Endodermal cell (in vitro differentiated cells): Measurements from ENCODE around the gene DPP4. TPM values are rescaled to one million over a fixed set of nuclear protein-coding genes. Genes with fewer than 3 reads are reported as not detected.

Source experiments
- DNase-seq: peaks from one replicate; pipeline ENCODE4 v3.0.0-alpha.2; 2017
- H3K27ac ChIP-seq: 2 replicates; pipeline ENCODE4 v1.5.1; 2013; ENCODE audit warnings: mild to moderate bottlenecking, low read depth, low read length, moderate library complexity
- H3K27me3 ChIP-seq: 2 replicates; pipeline ENCODE4 v1.6.1; 2013; ENCODE audit warnings: mild to moderate bottlenecking, low read length, moderate library complexity; ENCODE audit not compliant: insufficient read depth, control insufficient read depth, poor library complexity, severe bottlenecking
- H3K36me3 ChIP-seq: 2 replicates; pipeline ENCODE4 v1.7.0; 2013; ENCODE audit warnings: mild to moderate bottlenecking, low read length, moderate library complexity; ENCODE audit not compliant: control insufficient read depth, insufficient read depth
- H3K4me1 ChIP-seq: one replicate; pipeline ENCODE4 v1.7.0; 2013; ENCODE audit warnings: low read length; ENCODE audit not compliant: control insufficient read depth, insufficient read depth
- H3K4me3 ChIP-seq: 2 replicates; pipeline ENCODE4 v1.5.1; 2013; ENCODE audit warnings: mild to moderate bottlenecking, low read length, moderate library complexity
- H3K9ac ChIP-seq: 2 replicates; pipeline ENCODE4 v1.6.1; 2013; ENCODE audit warnings: mild to moderate bottlenecking, low read length, moderate library complexity; ENCODE audit not compliant: poor library complexity, severe bottlenecking; ENCODE audit errors: extremely low read depth
- H3K9me3 ChIP-seq: 2 replicates; pipeline ENCODE4 v1.6.1; 2013; ENCODE audit warnings: mild to moderate bottlenecking, low read length, moderate library complexity; ENCODE audit not compliant: control insufficient read depth
- H3K27ac Mint-ChIP-seq: 2 replicates; pipeline ENCODE4 v1.8.0; 2020; ENCODE audit warnings: mixed read lengths
- H3K27me3 Mint-ChIP-seq: 2 replicates; pipeline ENCODE4 v1.8.0; 2021; ENCODE audit warnings: mild to moderate bottlenecking, mixed read lengths; ENCODE audit not compliant: insufficient read depth
- H3K36me3 Mint-ChIP-seq: 2 replicates; pipeline ENCODE4 v1.8.0; 2020; ENCODE audit warnings: low read depth, mixed read lengths
- H3K4me1 Mint-ChIP-seq: 2 replicates; pipeline ENCODE4 v1.8.0; 2020; ENCODE audit warnings: mixed read lengths
- H3K4me3 Mint-ChIP-seq: 2 replicates; pipeline ENCODE4 v1.8.0; 2020; ENCODE audit warnings: mild to moderate bottlenecking, moderate library complexity, mixed read lengths
- H3K9me3 Mint-ChIP-seq: 2 replicates; pipeline ENCODE4 v1.8.0; 2020; ENCODE audit warnings: mild to moderate bottlenecking, mixed read lengths
- CTCF ChIP-seq: fragments of 200-600 bp; sonication (generic); conservative IDR thresholded peaks from 2 replicates; pipeline ENCODE4 v1.5.0; 2021; ENCODE audit warnings: antibody characterized with exemption, mild to moderate bottlenecking
- WGBS, 2 experiments: methylation state at CpG; one replicate each; pipeline versions ENCODE4 v1.1.5 to v1.1.7; 2013; ENCODE audit warnings: missing lambda C conversion rate in 2 of 2, mixed read lengths in 1 of 2; ENCODE audit not compliant: insufficient coverage in 1 of 2, insufficient read length in 1 of 2; 5-methylcytosine and 5-hydroxymethylcytosine counted together
- total RNA-seq, 2 donors: library from RNA; stranded (reverse); fragmentation: NEBNext Ultra II Directional in 1 of 2; extraction: Animal tissue kit (Norgen Biotek cat#: 25700) in 1 of 2; gene quantifications; 2 replicates in 1 of 2; 3 replicates in 1 of 2; pipeline ENCODE4 v1.2.1, GENCODE V29; 2021

Gene DPP4
- total RNA-seq, 2 donors from 2014 or later, result 0.46 to 1.2 TPM

GRCh38 chr2:162092008-162092390 lies 18.0 kb upstream of the DPP4 start:
- no peak overlapping the region for H3K4me3 Mint-ChIP-seq
- H3K9me3 ChIP-seq, result no peaks in the 10 kb centered on the region
- H3K36me3 ChIP-seq, result no peaks in the 10 kb centered on the region
- no peak for DNase-seq
- 91 to 94% methylated on average over 5 of the region's 5 CpGs for WGBS, 2 experiments
- H3K27ac ChIP-seq, result no peak overlapping the region
- H3K4me1 Mint-ChIP-seq, result peaks cover 16% of the 10 kb centered on the region
- no peaks in the 10 kb centered on the region for H3K27me3 ChIP-seq
- no peak overlapping the region for H3K9ac ChIP-seq
- H3K4me3 ChIP-seq, result no peak overlapping the region
- no peaks in the 10 kb centered on the region for H3K36me3 Mint-ChIP-seq
- no peak for TF ChIP-seq CTCF
- no peaks in the 10 kb centered on the region for H3K9me3 Mint-ChIP-seq
- no peak overlapping the region for H3K27ac Mint-ChIP-seq
- peaks cover 5% of the 10 kb centered on the region for H3K27me3 Mint-ChIP-seq
- H3K4me1 ChIP-seq, result no peaks in the 10 kb centered on the region

DNA sequence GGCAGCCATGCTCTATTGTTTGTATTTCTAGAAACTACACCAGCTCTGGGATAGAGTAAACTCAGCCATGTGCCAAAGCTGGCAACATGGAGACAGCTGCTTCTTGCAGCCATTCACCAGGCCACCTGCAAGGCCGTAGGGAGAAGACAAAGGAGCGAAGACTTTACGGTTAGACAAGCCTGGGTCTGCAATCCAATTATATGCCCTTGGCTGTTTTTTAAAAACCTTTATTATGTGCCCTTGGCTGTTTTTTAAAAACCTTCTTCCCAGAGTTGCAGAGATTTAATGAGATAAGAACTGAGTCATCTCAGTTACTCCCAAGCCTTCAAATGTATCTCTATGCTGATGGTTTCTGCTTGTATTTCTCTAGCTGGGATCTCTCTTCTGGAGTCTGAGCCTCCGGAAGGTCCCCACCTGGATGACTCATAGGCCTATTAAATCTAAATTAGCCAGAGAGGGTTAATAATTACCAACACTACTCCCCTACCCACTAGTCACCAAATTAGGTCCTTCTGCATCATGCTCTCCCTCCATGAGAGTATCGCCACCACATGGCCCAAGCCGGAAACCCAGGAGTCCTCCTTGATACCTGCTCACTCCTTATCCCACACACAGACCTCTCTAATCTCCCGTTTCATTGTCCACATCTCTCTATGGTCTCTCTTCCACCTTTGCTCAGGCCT lies 17.5 kb upstream of the DPP4 start:
- H3K27ac ChIP-seq, result no peak overlapping the region
- peaks cover 5% of the 10 kb centered on the region for H3K27me3 Mint-ChIP-seq
- H3K4me3 ChIP-seq, result no peak overlapping the region
- no peak overlapping the region for H3K27ac Mint-ChIP-seq
- H3K9me3 Mint-ChIP-seq, result no peaks in the 10 kb centered on the region
- H3K9me3 ChIP-seq, result no peaks in the 10 kb centered on the region
- no peak overlapping the region for H3K4me3 Mint-ChIP-seq
- no peaks in the 10 kb centered on the region for H3K36me3 ChIP-seq
- peak; percentile 67 for TF ChIP-seq CTCF
- 82 to 90% methylated on average over 6 to 7 of the region's 7 CpGs for WGBS, 2 experiments
- no peaks in the 10 kb centered on the region for H3K27me3 ChIP-seq
- H3K4me1 Mint-ChIP-seq, result peaks cover 16% of the 10 kb centered on the region
- H3K9ac ChIP-seq, result no peak overlapping the region
- no peaks in the 10 kb centered on the region for H3K36me3 Mint-ChIP-seq
- peak; percentile 84 for DNase-seq
- H3K4me1 ChIP-seq, result no peaks in the 10 kb centered on the region

DNA sequence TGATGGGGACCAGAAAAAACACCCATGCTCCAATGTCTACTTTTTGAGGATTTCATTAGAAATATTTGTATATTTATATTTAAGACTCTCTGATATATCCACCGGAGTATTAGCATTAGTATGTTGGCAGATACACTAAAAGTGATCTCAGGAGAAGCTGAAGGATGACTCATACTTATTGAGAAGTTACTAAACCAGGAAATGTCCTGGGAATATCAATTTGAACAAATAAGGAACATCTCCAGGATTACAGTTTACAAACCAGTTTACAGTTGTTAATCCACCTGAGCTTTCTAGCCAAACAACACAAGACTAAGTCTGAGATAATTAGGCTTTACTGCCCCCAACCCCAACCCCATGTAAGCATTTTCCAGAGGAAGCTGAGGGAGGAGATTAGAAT lies 16.1 kb upstream of the DPP4 start:
- Histone ChIP-seq H3K36me3 (no peaks in the 10 kb centered on the region), H3K27ac (no peak overlapping the region), H3K4me3 (no peak overlapping the region), H3K9me3 (no peaks in the 10 kb centered on the region), H3K27me3 (no peaks in the 10 kb centered on the region), H3K4me1 (peaks cover under 1% of the 10 kb centered on the region), H3K9ac (no peak overlapping the region)
- H3K36me3 Mint-ChIP-seq, result no peaks in the 10 kb centered on the region
- peaks cover 9% of the 10 kb centered on the region for H3K27me3 Mint-ChIP-seq
- TF ChIP-seq CTCF, result no peak
- no peak overlapping the region for H3K4me3 Mint-ChIP-seq
- WGBS, 2 experiments, result 90% methylated on average over 1 of the region's 1 CpG; no CpG with 5 or more reads in 1 of the 2 experiments
- no peak for DNase-seq
- H3K9me3 Mint-ChIP-seq, result no peaks in the 10 kb centered on the region
- no peak overlapping the region for H3K27ac Mint-ChIP-seq
- H3K4me1 Mint-ChIP-seq, result peaks cover 17% of the 10 kb centered on the region
